ENCODE measurements around the gene CRMP1. TPM values are rescaled to one million over a fixed set of nuclear protein-coding genes. Genes with fewer than 3 reads are reported as not detected.

Gene CRMP1
- polyA plus RNA-seq, 1 donor (not counting 4 experiments of a cell fraction or from before 2014, with no cell fraction given), result 0.03 TPM

DNA sequence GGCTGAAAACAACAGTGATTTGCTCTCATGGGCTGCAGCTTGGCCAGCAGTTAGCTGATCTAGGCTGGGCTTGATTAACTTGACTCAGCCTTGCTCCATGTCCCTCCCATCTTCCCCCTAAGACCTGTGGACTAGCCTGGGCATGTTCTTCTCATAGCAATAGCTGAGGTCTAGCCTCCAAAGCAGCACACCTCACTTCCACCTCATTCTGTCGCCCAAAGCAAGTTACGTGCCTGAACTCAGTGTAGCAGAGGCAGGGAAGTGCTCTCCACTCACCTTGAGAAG, 119.7 kb downstream of the CRMP1 start:
- Histone ChIP-seq H3K27ac (ENCODE audit: control insufficient read depth, insufficient read depth, low read length) (peak overlapping the region; percentile 95), H3K9me3 (ENCODE audit: control insufficient read depth, low read depth, low read length) (peaks cover 8% of the 10 kb centered on the region), H3K27me3 (ENCODE audit: control insufficient read depth, extremely low read depth, insufficient read depth, low read length) (no peaks in the 10 kb centered on the region), H3K4me2 (ENCODE audit: control insufficient read depth, extremely low read depth, insufficient read depth, low read depth, low read length) (peak overlapping the region; percentile 72), H3K9ac (ENCODE audit: control insufficient read depth, extremely low read depth, insufficient read depth, low read length) (peak overlapping the region; percentile 74), H2AFZ (ENCODE audit: control insufficient read depth, low read length) (no peak overlapping the region), H4K20me1 (ENCODE audit: control insufficient read depth, extremely low read depth, insufficient read depth, low read length) (no peaks in the 10 kb centered on the region), H3K36me3 (ENCODE audit: control insufficient read depth in 2 of 2, extremely low read depth in 1 of 2, insufficient read depth in 2 of 2, low read length in 2 of 2) (peaks cover 6 to 13% of the 10 kb centered on the region in 2 experiments), H3K4me1 (ENCODE audit: control insufficient read depth, extremely low read depth, insufficient read depth, low read length) (peaks cover 26% of the 10 kb centered on the region), H3K79me2 (ENCODE audit: control insufficient read depth, insufficient read depth, low read length) (peaks cover 6% of the 10 kb centered on the region), H3K9me1 (ENCODE audit: control insufficient read depth, extremely low read depth, insufficient read depth, low read length) (no peaks in the 10 kb centered on the region), H3K4me3 (ENCODE audit: control insufficient read depth in 2 of 3, extremely low read depth in 1 of 3, insufficient read depth in 2 of 3, low read depth in 1 of 3, low read length in 3 of 3) (peak overlapping the region in 2 of 3 experiments; percentile 21 to 34)
- FAIRE-seq, result peak; percentile 100
- dilution Hi-C loops (cut with MboI; ENCODE audit: extremely low pct_ligation_motif_present, low sequenced_read_pairs), result no loop called here
- DNase-seq (ENCODE audit: low read depth, low spot score), result peak; percentile 92
- TF ChIP-seq EZH2 (IDR thresholded peaks at IDR 0.05; ENCODE audit: low read length), result no peak
- TF ChIP-seq, protein P1, sequence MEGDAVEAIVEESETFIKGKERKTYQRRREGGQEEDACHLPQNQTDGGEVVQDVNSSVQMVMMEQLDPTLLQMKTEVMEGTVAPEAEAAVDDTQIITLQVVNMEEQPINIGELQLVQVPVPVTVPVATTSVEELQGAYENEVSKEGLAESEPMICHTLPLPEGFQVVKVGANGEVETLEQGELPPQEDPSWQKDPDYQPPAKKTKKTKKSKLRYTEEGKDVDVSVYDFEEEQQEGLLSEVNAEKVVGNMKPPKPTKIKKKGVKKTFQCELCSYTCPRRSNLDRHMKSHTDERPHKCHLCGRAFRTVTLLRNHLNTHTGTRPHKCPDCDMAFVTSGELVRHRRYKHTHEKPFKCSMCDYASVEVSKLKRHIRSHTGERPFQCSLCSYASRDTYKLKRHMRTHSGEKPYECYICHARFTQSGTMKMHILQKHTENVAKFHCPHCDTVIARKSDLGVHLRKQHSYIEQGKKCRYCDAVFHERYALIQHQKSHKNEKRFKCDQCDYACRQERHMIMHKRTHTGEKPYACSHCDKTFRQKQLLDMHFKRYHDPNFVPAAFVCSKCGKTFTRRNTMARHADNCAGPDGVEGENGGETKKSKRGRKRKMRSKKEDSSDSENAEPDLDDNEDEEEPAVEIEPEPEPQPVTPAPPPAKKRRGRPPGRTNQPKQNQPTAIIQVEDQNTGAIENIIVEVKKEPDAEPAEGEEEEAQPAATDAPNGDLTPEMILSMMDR (optimal IDR thresholded peaks at IDR 0.05 in 1 of 3, IDR thresholded peaks at IDR 0.05 in 1 of 3, conservative IDR thresholded peaks at IDR 0.05 in 1 of 3; ENCODE audit: extremely low read depth in 1 of 3, insufficient read depth in 2 of 3, low read length in 3 of 3), result no peak

DNA sequence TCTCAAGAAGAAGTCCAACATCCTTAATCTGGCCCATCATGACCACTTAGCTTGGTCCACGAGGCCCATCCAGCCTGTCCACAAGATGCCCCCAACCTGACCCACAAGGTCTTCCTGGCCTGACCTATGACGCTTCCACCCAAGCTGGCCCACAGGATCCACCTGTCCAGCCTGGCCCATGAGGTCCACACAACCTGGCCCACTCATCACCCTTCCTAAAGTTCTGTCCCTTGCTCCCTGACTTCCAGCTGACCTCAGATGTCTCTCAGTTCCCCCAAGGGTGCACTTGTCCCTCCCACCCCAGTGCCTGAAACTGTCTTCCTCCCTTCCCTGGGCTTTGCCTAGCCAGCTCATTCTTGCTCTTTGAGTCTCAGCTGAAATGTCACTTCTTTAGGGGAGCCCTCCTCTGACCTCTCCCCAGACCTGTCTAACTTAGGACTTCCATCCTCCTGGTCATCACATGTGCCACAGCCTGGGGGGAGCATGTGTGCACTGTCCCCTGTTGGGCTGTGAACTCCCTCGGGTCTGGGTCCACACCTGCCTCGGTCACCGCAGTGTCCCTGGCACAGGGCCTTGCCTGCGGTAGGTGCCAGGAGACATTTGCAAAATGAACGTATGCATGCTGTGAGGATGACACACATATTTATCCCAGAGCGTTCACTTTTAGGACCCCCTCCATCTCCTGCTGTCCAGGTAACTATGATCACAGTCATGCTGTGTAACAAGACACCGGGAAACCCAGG, 120.2 kb downstream of the CRMP1 start:
- peaks cover 26% of the 10 kb centered on the region for H3K4me1 ChIP-seq (ENCODE audit: control insufficient read depth, extremely low read depth, insufficient read depth, low read length)
- no peak for TF ChIP-seq EZH2 (IDR thresholded peaks at IDR 0.05; ENCODE audit: low read length)
- TF ChIP-seq, protein P1 (optimal IDR thresholded peaks at IDR 0.05 in 1 of 3, IDR thresholded peaks at IDR 0.05 in 1 of 3, conservative IDR thresholded peaks at IDR 0.05 in 1 of 3; ENCODE audit: extremely low read depth in 1 of 3, insufficient read depth in 2 of 3, low read length in 3 of 3), result no peak
- H3K36me3 ChIP-seq (ENCODE audit: control insufficient read depth in 2 of 2, extremely low read depth in 1 of 2, insufficient read depth in 2 of 2, low read length in 2 of 2), result peaks cover 6 to 18% of the 10 kb centered on the region in 2 experiments
- DNase-seq (ENCODE audit: low read depth, low spot score) (no peak), FAIRE-seq (no peak)
- H3K9ac ChIP-seq (ENCODE audit: control insufficient read depth, extremely low read depth, insufficient read depth, low read length), result peak overlapping the region; percentile 74
- H3K27me3 ChIP-seq (ENCODE audit: control insufficient read depth, extremely low read depth, insufficient read depth, low read length), result no peaks in the 10 kb centered on the region
- peaks cover 6% of the 10 kb centered on the region for H3K79me2 ChIP-seq (ENCODE audit: control insufficient read depth, insufficient read depth, low read length)
- H3K4me2 ChIP-seq (ENCODE audit: control insufficient read depth, extremely low read depth, insufficient read depth, low read depth, low read length), result peak overlapping the region; percentile 72
- H4K20me1 ChIP-seq (ENCODE audit: control insufficient read depth, extremely low read depth, insufficient read depth, low read length), result no peaks in the 10 kb centered on the region
- peak overlapping the region in 1 of 3 experiments; percentile 22 for H3K4me3 ChIP-seq (ENCODE audit: control insufficient read depth in 2 of 3, extremely low read depth in 1 of 3, insufficient read depth in 2 of 3, low read depth in 1 of 3, low read length in 3 of 3)
- peak overlapping the region; percentile 95 for H3K27ac ChIP-seq (ENCODE audit: control insufficient read depth, insufficient read depth, low read length)
- peaks cover 8% of the 10 kb centered on the region for H3K9me3 ChIP-seq (ENCODE audit: control insufficient read depth, low read depth, low read length)
- H3K9me1 ChIP-seq (ENCODE audit: control insufficient read depth, extremely low read depth, insufficient read depth, low read length), result no peaks in the 10 kb centered on the region
- dilution Hi-C loops (cut with MboI; ENCODE audit: extremely low pct_ligation_motif_present, low sequenced_read_pairs), result no loop called here
- H2AFZ ChIP-seq (ENCODE audit: control insufficient read depth, low read length), result no peak overlapping the region

Small RNA genes lying within 50 kb of the gene (small RNA-seq; reads per million reads assigned to genes)
- gene MIR378D1 (ENCODE audit: insufficient read length in 3 of 3, low read depth in 3 of 3, low replicate concordance in 1 of 3), result 0 reads per million in 3 experiments

Other genes starting within 250 kb of the CRMP1 start
- 1.1 to 1.7 TPM (median 1.1 TPM) in 3 replicates for gene EVC2, start 184.5 kb downstream of the CRMP1 start, polyA plus RNA-seq
- gene EVC, start 181.9 kb downstream of the CRMP1 start, polyA plus RNA-seq, result 6.5 to 7.3 TPM (median 7.1 TPM) in 3 replicates
- not detected in 3 replicates for gene C4orf50, start 125.3 kb upstream of the CRMP1 start, polyA plus RNA-seq

Measured in keratinocyte (primary cell).